ENCODE results near the gene PWP2.

- TF ChIP-seq, protein P1, sequence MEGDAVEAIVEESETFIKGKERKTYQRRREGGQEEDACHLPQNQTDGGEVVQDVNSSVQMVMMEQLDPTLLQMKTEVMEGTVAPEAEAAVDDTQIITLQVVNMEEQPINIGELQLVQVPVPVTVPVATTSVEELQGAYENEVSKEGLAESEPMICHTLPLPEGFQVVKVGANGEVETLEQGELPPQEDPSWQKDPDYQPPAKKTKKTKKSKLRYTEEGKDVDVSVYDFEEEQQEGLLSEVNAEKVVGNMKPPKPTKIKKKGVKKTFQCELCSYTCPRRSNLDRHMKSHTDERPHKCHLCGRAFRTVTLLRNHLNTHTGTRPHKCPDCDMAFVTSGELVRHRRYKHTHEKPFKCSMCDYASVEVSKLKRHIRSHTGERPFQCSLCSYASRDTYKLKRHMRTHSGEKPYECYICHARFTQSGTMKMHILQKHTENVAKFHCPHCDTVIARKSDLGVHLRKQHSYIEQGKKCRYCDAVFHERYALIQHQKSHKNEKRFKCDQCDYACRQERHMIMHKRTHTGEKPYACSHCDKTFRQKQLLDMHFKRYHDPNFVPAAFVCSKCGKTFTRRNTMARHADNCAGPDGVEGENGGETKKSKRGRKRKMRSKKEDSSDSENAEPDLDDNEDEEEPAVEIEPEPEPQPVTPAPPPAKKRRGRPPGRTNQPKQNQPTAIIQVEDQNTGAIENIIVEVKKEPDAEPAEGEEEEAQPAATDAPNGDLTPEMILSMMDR (conservative IDR thresholded peaks at IDR 0.05 in 1 of 2, IDR thresholded peaks at IDR 0.05 in 1 of 2; ENCODE audit: extremely low read depth in 1 of 2, insufficient read depth in 1 of 2, low read depth in 1 of 2, low read length in 2 of 2): no peak
- TF ChIP-seq EZH2 (IDR thresholded peaks at IDR 0.05; ENCODE audit: borderline replicate concordance, low read length): no peak
Observed at GRCh38 chr21:44086636-44087425, 20.4 kb upstream of the PWP2 start.
